SK-N-SH treated with all-trans-retinoic acid at 6 μM for 48 hours (cell line): ENCODE data around the gene SLCO3A1.

ENCODE experiments used
- CREB5 ChIP-seq: fragments of 250-450 bp; sonication (Bioruptor Pico); IDR thresholded peaks from 2 replicates; pipeline ENCODE4 v1.5.1; 2020; ENCODE audit warnings: low read depth, mild to moderate bottlenecking, moderate library complexity
- CSDC2 ChIP-seq: fragments of 250-450 bp; sonication (Bioruptor Pico); IDR thresholded peaks from 2 replicates; pipeline ENCODE4 v1.5.0; 2020; ENCODE audit warnings: mild to moderate bottlenecking, moderate library complexity
- CSRNP3 ChIP-seq: fragments of 250-450 bp; sonication (Bioruptor Pico); IDR thresholded peaks from 2 replicates; pipeline ENCODE4 v1.5.1; 2021; ENCODE audit warnings: mild to moderate bottlenecking, moderate library complexity
- GLIS3 ChIP-seq: fragments of 250-450 bp; sonication (Bioruptor Pico); IDR thresholded peaks from 2 replicates; pipeline ENCODE4 v1.5.0; 2020; ENCODE audit warnings: mild to moderate bottlenecking, moderate library complexity
- PATZ1 ChIP-seq: fragments of 250-450 bp; sonication (Bioruptor Pico); IDR thresholded peaks from 2 replicates; pipeline ENCODE4 v1.8.0; 2020; ENCODE audit warnings: mild to moderate bottlenecking, moderate library complexity, borderline replicate concordance

- TF ChIP-seq PATZ1 (CRISPR knock-in tag): no peak
- TF ChIP-seq CSDC2 (CRISPR knock-in tag): no peak
- no peak for TF ChIP-seq CSRNP3 (CRISPR knock-in tag)
- TF ChIP-seq CREB5 (CRISPR knock-in tag): no peak
- TF ChIP-seq GLIS3 (CRISPR knock-in tag): no peak
Observed at GRCh38 chr15:92124657-92125010, 271.1 kb downstream of the SLCO3A1 start.
